ENCODE measurements around the gene ARHGAP30.

The ARHGAP30 gene

DNA sequence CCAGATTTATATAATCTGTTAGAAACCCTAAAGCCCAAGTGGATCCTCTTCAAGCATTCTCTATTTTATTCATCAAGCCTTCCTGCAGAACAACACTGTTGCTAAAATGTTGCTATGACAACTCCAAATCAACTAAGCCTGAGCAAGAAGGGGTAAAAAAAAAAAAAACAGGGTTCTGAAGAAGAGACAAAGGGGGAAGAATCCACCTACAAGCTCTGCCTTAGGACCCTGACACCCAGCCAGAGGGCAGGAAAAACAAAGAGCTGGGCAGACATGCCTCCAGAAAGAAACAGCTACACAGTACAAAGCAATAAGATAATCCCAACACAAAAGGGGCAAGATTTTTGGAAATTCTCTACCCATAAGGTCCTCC, 25.2 kb downstream of the ARHGAP30 start:
- peaks cover 0 to 28% (median 11%) of the 10 kb centered on the region in 4 donors for H3K4me1 ChIP-seq
- H3K27ac ChIP-seq, result peak overlapping the region; percentile 87 to 90
- H3K9me3 ChIP-seq, result no peaks in the 10 kb centered on the region
- intact Hi-C loops (cut with DNase I; ENCODE audit: low total_unique reads), result loop anchor here (10.0 kb wide), 1 partner anchor 350 kb away; no protein-coding TSS in a partner anchor
- H3K27me3 ChIP-seq, result no peaks in the 10 kb centered on the region
- peaks cover 33 to 39% (median 34%) of the 10 kb centered on the region in 3 donors for H3K36me3 ChIP-seq
- no peak for DNase-seq
- H3K4me3 ChIP-seq, result peak overlapping the region; percentile 80 to 87
- TF ChIP-seq, protein P1, sequence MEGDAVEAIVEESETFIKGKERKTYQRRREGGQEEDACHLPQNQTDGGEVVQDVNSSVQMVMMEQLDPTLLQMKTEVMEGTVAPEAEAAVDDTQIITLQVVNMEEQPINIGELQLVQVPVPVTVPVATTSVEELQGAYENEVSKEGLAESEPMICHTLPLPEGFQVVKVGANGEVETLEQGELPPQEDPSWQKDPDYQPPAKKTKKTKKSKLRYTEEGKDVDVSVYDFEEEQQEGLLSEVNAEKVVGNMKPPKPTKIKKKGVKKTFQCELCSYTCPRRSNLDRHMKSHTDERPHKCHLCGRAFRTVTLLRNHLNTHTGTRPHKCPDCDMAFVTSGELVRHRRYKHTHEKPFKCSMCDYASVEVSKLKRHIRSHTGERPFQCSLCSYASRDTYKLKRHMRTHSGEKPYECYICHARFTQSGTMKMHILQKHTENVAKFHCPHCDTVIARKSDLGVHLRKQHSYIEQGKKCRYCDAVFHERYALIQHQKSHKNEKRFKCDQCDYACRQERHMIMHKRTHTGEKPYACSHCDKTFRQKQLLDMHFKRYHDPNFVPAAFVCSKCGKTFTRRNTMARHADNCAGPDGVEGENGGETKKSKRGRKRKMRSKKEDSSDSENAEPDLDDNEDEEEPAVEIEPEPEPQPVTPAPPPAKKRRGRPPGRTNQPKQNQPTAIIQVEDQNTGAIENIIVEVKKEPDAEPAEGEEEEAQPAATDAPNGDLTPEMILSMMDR (IDR thresholded peaks at IDR 0.05), result no peak

DNA sequence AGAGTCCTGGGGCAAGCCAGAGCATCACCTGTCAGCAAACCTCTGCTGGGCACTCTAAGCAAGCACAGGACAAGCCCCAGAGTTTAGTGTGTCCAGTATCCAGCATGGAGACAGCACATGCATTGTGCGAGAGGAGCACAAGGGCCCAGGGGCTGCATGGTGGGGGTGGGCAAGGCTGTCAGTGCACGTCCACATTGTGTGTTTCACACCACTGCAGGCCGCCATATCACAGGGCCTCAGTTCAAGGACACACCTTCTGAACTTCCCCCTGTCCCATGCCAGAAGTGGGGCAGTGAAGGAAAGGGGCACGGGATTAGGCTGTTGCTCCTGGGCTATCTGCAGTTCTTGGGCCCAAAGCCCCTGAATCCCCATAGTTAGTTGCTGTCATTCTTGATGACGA, 30.1 kb downstream of the ARHGAP30 start:
- TF ChIP-seq, protein P1 (IDR thresholded peaks at IDR 0.05), result no peak
- Histone ChIP-seq H3K27ac (no peak overlapping the region), H3K4me3 (no peak overlapping the region), H3K9me3 (no peaks in the 10 kb centered on the region), H3K27me3 (no peaks in the 10 kb centered on the region), H3K4me1 (peaks cover 0 to 32% (median 13%) of the 10 kb centered on the region in 4 donors), H3K36me3 (peaks cover 37 to 50% (median 38%) of the 10 kb centered on the region in 3 donors)
- intact Hi-C loops (cut with DNase I; ENCODE audit: low total_unique reads), result no loop called here
- no peak for DNase-seq

DNA sequence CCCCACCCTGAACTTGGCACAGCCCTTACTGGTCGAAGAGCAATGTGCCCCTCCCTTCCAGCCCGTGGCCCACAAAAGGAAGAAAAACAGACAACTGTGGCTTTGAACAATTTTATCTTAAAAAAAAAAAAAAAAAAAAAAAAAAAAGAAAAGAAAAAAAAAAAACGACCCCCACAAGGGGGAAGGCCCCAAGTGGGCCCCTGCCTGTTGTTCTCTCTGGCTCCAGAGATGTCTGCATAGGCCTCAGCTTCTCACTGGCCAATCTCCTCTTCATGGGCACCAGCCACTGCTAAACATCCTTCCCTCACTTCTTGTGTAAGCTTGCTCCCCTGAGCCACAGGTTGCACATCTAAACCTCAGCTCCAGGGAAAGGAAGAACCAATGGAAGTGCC, 30.5 kb downstream of the ARHGAP30 start:
- Histone ChIP-seq H3K9me3 (no peaks in the 10 kb centered on the region), H3K36me3 (peaks cover 37 to 50% (median 38%) of the 10 kb centered on the region in 3 donors), H3K27me3 (no peaks in the 10 kb centered on the region), H3K27ac (peak overlapping the region in 1 of 2 donors; percentile 32), H3K4me1 (peaks cover 0 to 28% (median 9%) of the 10 kb centered on the region in 4 donors), H3K4me3 (peak overlapping the region; percentile 56 to 60)
- TF ChIP-seq, protein P1 (IDR thresholded peaks at IDR 0.05), result no peak
- intact Hi-C loops (cut with DNase I; ENCODE audit: low total_unique reads), result no loop called here
- no peak for DNase-seq

DNA sequence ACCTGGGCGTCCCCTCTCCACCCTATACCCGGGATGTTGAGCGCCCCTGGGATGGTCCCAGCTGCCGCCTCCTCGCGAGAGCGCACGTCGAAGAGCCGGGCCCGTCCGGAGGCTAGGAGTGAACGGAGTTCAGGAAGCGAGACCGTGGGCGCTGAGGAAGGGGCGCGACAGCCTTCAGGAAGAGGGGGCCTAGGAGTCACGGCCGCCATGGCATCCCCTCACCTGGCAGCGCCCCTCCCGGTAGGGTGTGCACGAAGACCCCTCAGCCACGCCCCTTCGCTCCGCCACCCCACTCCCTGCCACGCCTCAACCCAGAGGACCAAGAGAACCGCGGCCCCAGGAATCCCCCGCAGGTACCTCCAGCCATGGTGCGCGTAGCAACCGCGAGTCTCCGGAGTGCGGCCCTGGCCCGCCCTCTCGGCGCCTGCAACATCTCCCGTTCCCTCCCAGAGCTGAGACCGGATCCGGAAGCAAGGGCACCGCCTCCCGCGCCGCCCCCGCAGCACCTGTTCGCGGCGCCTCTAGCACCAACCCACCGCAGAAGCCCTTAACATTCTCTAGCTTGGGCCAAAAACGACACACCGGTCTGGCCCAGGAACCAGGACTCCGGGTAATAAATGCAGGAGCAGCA, 31.1 kb downstream of the ARHGAP30 start, which contains the start of gene TSTD1:
Gene TSTD1 (minus strand): TSS at position 442 of the 631 bp plus-strand sequence. CDS start 75 bp downstream, at position 367.
- no peaks in the 10 kb centered on the region for H3K9me3 ChIP-seq
- no peaks in the 10 kb centered on the region for H3K27me3 ChIP-seq
- intact Hi-C loops (cut with DNase I; ENCODE audit: low total_unique reads), result no loop called here
- peak within 1 kb of the TSS; percentile 56 to 60 for H3K4me3 ChIP-seq
- TF ChIP-seq, protein P1 (IDR thresholded peaks at IDR 0.05), result no peak
- H3K27ac ChIP-seq, result peak within 1 kb of the TSS; percentile 31 to 32
- DNase-seq, result peak in 1 of 2 donors; percentile 71
- H3K36me3 ChIP-seq, result peaks cover 37 to 50% (median 38%) of the 10 kb centered on the region in 3 donors
- peaks cover 0 to 23% (median 5%) of the 10 kb centered on the region in 4 donors for H3K4me1 ChIP-seq

DNA sequence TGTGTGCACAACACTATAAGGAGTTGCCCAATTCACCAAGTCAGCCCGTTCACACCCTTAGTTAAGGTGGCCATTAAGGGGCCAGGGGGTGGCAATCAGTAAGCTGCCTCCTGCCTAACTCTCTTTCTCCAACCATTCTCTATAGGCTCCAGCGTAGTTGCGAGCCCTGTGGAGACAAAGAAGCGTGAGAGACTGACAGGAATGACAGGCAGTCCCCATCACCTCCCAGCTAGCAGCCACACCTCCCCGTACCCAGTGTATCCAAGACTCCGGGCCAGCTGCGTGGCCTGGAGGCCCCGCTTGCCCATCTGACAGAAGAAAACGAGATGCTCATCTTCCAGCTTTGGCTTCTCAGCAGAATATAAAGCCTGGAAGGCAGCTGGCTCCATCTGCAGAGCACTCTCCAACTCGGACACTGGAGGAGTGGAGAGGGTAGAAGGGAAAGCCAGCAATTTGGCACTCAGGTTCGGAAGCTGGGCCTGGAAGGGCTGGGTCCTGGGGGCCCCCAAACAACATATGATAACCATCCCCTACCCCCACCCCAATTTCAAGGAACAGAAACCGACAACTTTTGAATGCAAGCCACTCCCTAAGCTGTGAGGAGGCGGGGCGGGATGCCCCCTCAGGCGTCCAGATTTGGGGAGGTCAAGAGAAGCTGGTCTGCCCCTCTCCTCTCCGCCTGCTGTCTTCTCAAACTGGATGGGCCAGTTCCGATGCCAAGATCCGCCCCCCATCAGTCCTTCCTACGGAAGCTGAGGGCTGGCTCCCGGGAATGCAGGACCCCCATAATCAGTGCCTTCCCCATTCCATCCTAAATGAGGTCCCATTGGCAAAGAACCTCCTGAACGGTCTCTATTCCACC, 31.8 kb downstream of the ARHGAP30 start:
- Histone ChIP-seq H3K4me1 (peaks cover 0 to 16% (median 4%) of the 10 kb centered on the region in 4 donors), H3K4me3 (peak overlapping the region; percentile 56 to 60), H3K9me3 (no peaks in the 10 kb centered on the region), H3K27me3 (no peaks in the 10 kb centered on the region), H3K27ac (peak overlapping the region in 1 of 2 donors; percentile 31), H3K36me3 (peaks cover 37 to 45% (median 38%) of the 10 kb centered on the region in 3 donors)
- intact Hi-C loops (cut with DNase I; ENCODE audit: low total_unique reads), result no loop called here
- DNase-seq, result no peak
- TF ChIP-seq, protein P1 (IDR thresholded peaks at IDR 0.05), result no peak
